Left cardiac atrium (tissue), 4 donors: Measurements from ENCODE around the gene RASIP1. TPM values are rescaled to one million over a fixed set of nuclear protein-coding genes. Genes with fewer than 3 reads are reported as not detected.
"Not testable (repeated sequence)": the region's sequence is repeated elsewhere in the genome, so short reads cannot be mapped to it uniquely, and the experiment has no call there.

Experiments used
- ATAC-seq, 2 donors: fragments of 200-7000 bp; cut with Tn5 transposase; one replicate each; pipeline ENCODE4 v1.9.1; 2020; ENCODE audit warnings: mild to moderate bottlenecking in 2 of 2, moderate library complexity in 2 of 2
- DNase-seq: peaks from one replicate; pipeline ENCODE4 v3.0.0-alpha.2; 2020
- intact Hi-C, 2 donors: fragments of 100-400 bp; cut with DNase I; formaldehyde crosslinking; loops; one replicate each; pipeline versions ENCODE4 v1.14.1 to v1.15.1; 2022 to 2023
- long read RNA-seq: library from polyadenylated mRNA; unstranded; transcript quantifications from one replicate; pipeline ENCODE4 v2.0.0, GENCODE V29; 2021
- total RNA-seq, 2 donors: library from RNA; stranded (reverse); fragmentation: NEBNext Ultra II Directional; extraction: Animal tissue kit (Norgen Biotek cat#: 25700); gene quantifications; one replicate each; pipeline ENCODE4 v1.2.1, GENCODE V29; 2021
- donor health status: DM: no; HTN: yes; CAD: no.
- donor health status: DM: no; HTN: yes; CAD: no; lungs with severe emphysema.
- donor health status: DM: yes; HTN: yes; CAD: no.
- donor health status: Dilated cardiomyopathy.

RASIP1 gene
- total RNA-seq = 10 to 100 TPM; 14.9 to 23.8 TPM
- long read RNA-seq, partial matches to known transcripts = 7 of 8 reads
- long read RNA-seq, other reads (novel, unspliced or antisense) = 1 of 8 reads

- intact Hi-C loops = no loop called here
- DNase-seq = peak; percentile 87
- ATAC-seq = peak; percentile 32
Observed at GRCh38 chr19:48740164-48740972, at the start of gene RASIP1. RASIP1 (minus strand) TSS chr19:48740610; CDS start chr19:48740282, 328 bp downstream.

GRCh38 chr19:48787331-48787730 is 46.9 kb upstream of the RASIP1 start:
- not testable (repeated sequence) for ATAC-seq, DNase-seq
- intact Hi-C loops = loop anchor here in 1 of 2 donors (5.0 kb wide), 1 partner anchor 185 kb away; no protein-coding TSS in a partner anchor

- intact Hi-C loops = loop anchor here in 1 of 2 donors (5.0 kb wide), 1 partner anchor 186 kb away; no protein-coding TSS in a partner anchor
- not testable (repeated sequence) for DNase-seq, ATAC-seq
Observed at GRCh38 chr19:48786422-48786821, 46.0 kb upstream of the RASIP1 start.

GRCh38 chr19:48784527-48784926 is 44.1 kb upstream of the RASIP1 start:
- no peak for ATAC-seq
- DNase-seq = no peak
- intact Hi-C loops = no loop called here

- intact Hi-C loops = no loop called here
- DNase-seq (no peak), ATAC-seq (peak in 1 of 2 donors; percentile 23)
Observed at GRCh38 chr19:48780631-48781391, 40.4 kb upstream of the RASIP1 start.

GRCh38 chr19:48779636-48780035 is 39.2 kb upstream of the RASIP1 start:
- ATAC-seq (no peak), DNase-seq (no peak)
- intact Hi-C loops = no loop called here

GRCh38 chr19:48777720-48778119 is 37.3 kb upstream of the RASIP1 start:
- ATAC-seq (no peak), DNase-seq (no peak)
- intact Hi-C loops = no loop called here

- intact Hi-C loops = no loop called here
- DNase-seq (no peak), ATAC-seq (no peak)
Observed at GRCh38 chr19:48777139-48777538, 36.7 kb upstream of the RASIP1 start.

GRCh38 chr19:48772503-48772953 is 32.1 kb upstream of the RASIP1 start:
- ATAC-seq (peak in 1 of 2 donors; percentile 48), DNase-seq (peak; percentile 58)
- intact Hi-C loops = no loop called here

GRCh38 chr19:48770734-48771472 is 30.5 kb upstream of the RASIP1 start:
- intact Hi-C loops = no loop called here
- DNase-seq (no peak), ATAC-seq (no peak)

GRCh38 chr19:48770266-48770665 is 29.9 kb upstream of the RASIP1 start:
- DNase-seq = no peak
- intact Hi-C loops = no loop called here
- no peak for ATAC-seq

- intact Hi-C loops = no loop called here
- ATAC-seq = no peak
- no peak for DNase-seq
Observed at GRCh38 chr19:48768994-48769713, 28.7 kb upstream of the RASIP1 start.

- ATAC-seq, intact Hi-C loops, DNase-seq: not testable (repeated sequence)
Observed at GRCh38 chr19:48768171-48768753, 27.9 kb upstream of the RASIP1 start.

- intact Hi-C loops, ATAC-seq, DNase-seq: not testable (repeated sequence)
Observed at GRCh38 chr19:48765816-48766215, 25.4 kb upstream of the RASIP1 start.

- intact Hi-C loops = no loop called here
- ATAC-seq (peak in 1 of 2 donors; percentile 38), DNase-seq (no peak)
Observed at GRCh38 chr19:48760504-48761205, 20.2 kb upstream of the RASIP1 start.

- intact Hi-C loops = no loop called here
- no peak for DNase-seq
- no peak for ATAC-seq
Observed at GRCh38 chr19:48757741-48758144, 17.3 kb upstream of the RASIP1 start.

- intact Hi-C loops = no loop called here
- DNase-seq = no peak
- no peak for ATAC-seq
Observed at GRCh38 chr19:48757089-48757675, 16.8 kb upstream of the RASIP1 start.
